ENCODE measurements around the gene PAAF1.

PAAF1 gene

GRCh38 chr11:73972620-73973449 is 96.0 kb downstream of the PAAF1 start:
- DNase-seq (ENCODE audit: low read depth): no peak

GRCh38 chr11:73974604-73975478 is 98.0 kb downstream of the PAAF1 start:
- no peak for DNase-seq (ENCODE audit: low read depth)

GRCh38 chr11:73975479-73975757 is 98.6 kb downstream of the PAAF1 start:
- no peak for DNase-seq (ENCODE audit: low read depth)

GRCh38 chr11:73976451-73977151 is 99.8 kb downstream of the PAAF1 start:
- DNase-seq (ENCODE audit: low read depth): no peak

GRCh38 chr11:73977856-73978519 is 101.2 kb downstream of the PAAF1 start:
- DNase-seq (ENCODE audit: low read depth): no peak

GRCh38 chr11:73978576-73979086 is 101.8 kb downstream of the PAAF1 start:
- no peak for DNase-seq (ENCODE audit: low read depth)

- DNase-seq (ENCODE audit: low read depth): no peak
These were observed 103.5 kb downstream of the PAAF1 start for GRCh38 chr11:73980001-73980961.

All from stimulated activated CD8-positive, alpha-beta memory T cell treated with anti-CD3 and anti-CD28 coated beads, Interleukin-15, amount 100 ng/mL, for 24 hours (primary cell).